DOHH2 (cell line): ENCODE data around the gene MVK.

Source experiments
- EZH2phosphoT487 ChIP-seq: fragments of 200-600 bp; sonication (generic); IDR thresholded peaks from 2 replicates; pipeline ENCODE4 v1.6.1; 2017; ENCODE audit warnings: borderline replicate concordance, mild to moderate bottlenecking, antibody characterized with exemption, low read length, moderate library complexity, mixed read lengths
- TF ChIP-seq, protein P1 (sequence below): fragments of 200-600 bp; sonication (generic); IDR thresholded peaks from one replicate; pipeline ENCODE4 v1.5.1; 2014; ENCODE audit warnings: antibody characterized with exemption, mild to moderate bottlenecking, low read depth, low read length; ENCODE audit not compliant: poor library complexity, severe bottlenecking

- TF ChIP-seq, protein P1, sequence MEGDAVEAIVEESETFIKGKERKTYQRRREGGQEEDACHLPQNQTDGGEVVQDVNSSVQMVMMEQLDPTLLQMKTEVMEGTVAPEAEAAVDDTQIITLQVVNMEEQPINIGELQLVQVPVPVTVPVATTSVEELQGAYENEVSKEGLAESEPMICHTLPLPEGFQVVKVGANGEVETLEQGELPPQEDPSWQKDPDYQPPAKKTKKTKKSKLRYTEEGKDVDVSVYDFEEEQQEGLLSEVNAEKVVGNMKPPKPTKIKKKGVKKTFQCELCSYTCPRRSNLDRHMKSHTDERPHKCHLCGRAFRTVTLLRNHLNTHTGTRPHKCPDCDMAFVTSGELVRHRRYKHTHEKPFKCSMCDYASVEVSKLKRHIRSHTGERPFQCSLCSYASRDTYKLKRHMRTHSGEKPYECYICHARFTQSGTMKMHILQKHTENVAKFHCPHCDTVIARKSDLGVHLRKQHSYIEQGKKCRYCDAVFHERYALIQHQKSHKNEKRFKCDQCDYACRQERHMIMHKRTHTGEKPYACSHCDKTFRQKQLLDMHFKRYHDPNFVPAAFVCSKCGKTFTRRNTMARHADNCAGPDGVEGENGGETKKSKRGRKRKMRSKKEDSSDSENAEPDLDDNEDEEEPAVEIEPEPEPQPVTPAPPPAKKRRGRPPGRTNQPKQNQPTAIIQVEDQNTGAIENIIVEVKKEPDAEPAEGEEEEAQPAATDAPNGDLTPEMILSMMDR: no peak
- TF ChIP-seq EZH2phosphoT487: no peak
Observed at GRCh38 chr12:109551108-109551507, 22.5 kb upstream of the MVK start.
